GM18867 (cell line): Measurements from ENCODE around the gene ARFGEF2.
"Not testable (repeated sequence)": the region's sequence is repeated elsewhere in the genome, so short reads cannot be mapped to it uniquely, and the experiment has no call there.

Source experiments
- ATAC-seq: cut with Tn5 transposase; IDR thresholded peaks from one replicate; pipeline ENCODE4 v1.9.1; 2021; ENCODE audit warnings: mild to moderate bottlenecking, moderate library complexity; ENCODE audit not compliant: unreplicated experiment

Gene ARFGEF2

GRCh38 chr20:48949304-48950170 lies 28.0 kb downstream of the ARFGEF2 start:
- ATAC-seq, result no peak

GRCh38 chr20:48951041-48951440 lies 29.5 kb downstream of the ARFGEF2 start:
- ATAC-seq, result no peak

- ATAC-seq, result no peak
Observed at GRCh38 chr20:48951646-48952045, 30.1 kb downstream of the ARFGEF2 start.

DNA sequence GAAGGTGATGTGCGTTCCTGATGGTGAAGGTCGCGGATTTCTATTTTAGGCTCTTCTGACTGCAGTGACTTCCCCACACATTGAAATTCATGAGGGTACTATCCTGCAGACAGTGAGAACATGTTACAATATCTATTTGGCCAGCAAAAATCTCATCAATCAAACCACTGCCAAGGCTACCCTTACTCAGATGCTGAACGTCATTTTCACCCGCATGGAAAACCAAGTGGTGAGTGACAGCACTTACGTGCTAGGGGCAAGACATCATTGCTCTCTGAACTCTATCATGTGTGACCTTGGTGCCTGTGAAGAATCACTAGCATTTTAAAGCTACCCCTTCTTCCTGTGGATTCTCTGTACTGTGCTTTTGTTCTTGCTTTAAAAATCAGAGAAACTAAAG lies 31.1 kb downstream of the ARFGEF2 start:
- ATAC-seq, result no peak

DNA sequence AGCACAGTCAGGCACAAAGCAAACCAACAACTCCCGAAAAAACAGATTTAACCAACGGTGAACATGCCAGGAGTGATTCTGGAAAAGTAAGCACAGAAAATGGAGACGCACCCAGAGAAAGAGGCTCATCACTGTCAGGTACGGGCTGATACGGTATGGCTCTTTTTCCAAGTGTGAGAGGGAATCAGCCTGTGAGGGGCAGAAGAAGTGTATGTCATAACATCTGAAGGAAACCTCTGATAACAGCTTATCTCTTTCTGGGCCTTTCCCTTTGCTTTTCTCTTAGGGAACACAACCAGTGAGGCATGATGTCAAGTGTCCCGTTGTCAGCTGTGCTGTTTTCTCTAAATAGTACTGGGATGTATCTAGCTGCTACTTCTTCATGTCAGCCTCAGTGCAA lies 32.1 kb downstream of the ARFGEF2 start:
- ATAC-seq, result no peak

DNA sequence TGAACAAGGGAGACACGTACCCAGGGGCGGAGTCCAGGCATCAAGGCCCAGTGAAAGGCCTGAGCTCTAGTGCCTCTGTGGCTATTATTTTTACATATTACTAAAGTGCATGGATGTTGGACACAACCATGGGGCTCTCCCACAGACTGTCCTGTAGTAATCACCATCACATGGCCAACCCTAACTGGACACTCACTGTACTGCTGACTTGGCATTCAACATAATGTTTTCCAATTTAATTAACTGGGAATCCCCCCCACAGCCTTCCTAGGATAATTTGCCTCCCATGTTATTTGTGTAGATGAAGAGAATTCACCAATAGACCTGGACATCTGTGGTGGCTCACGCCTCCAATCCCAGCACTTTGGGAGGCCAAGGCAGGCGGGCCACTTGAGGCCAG lies 34.5 kb downstream of the ARFGEF2 start:
- ATAC-seq, result no peak

- no peak for ATAC-seq
Observed at GRCh38 chr20:48957053-48957481, 35.6 kb downstream of the ARFGEF2 start.

DNA sequence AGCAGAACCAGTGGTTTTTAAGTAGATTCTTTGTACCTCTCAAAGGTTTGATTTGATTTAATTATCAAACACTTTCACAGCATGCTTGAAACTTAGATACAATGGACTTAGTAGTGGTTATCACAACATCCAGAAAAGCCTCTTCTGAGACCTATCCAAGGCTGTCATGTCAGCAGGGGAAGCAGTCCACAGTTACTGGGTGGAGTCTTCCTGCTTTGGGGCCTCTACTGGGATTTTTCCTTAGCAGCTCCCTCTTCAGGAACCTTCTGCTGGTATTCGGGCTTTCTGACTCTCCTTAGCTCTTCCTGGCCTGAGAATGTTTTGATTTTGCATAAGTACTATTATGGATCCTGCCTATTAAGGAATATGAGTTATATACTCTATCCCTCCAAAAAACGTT lies 36.0 kb downstream of the ARFGEF2 start:
- ATAC-seq, result no peak

GRCh38 chr20:48958743-48959142 lies 37.2 kb downstream of the ARFGEF2 start:
- ATAC-seq, result no peak

DNA sequence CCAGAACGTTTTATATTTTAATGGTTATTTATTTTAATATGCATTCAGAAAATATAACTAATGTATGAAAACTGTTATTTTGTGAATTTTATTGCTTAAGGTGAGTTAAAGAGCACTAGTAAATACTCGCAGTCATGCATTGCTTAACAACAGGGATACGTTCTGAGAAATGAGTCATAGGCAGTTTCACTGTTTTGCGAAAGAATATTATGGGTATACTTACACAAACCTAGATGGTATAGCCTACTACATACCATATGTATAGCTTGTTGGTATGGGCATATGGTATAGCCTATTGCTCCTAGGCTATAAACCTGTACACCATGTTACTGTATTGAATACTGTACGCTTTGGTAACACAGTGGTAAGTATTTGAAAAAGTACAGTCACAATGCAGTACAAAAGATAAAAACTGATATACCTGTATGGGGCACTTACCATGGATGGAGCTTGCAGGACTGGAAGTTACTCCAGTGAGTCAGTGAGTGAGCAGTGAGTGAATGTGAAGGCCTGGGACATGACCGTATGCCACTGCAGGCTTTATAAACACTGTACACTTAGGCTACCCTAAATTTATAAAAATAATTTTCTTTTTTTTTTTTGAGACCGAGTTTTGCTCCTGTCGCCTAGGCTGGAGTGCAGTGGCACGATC lies 38.5 kb downstream of the ARFGEF2 start:
- ATAC-seq, result no peak

- ATAC-seq, result no peak
Observed at GRCh38 chr20:48962421-48962820, 40.9 kb downstream of the ARFGEF2 start.

DNA sequence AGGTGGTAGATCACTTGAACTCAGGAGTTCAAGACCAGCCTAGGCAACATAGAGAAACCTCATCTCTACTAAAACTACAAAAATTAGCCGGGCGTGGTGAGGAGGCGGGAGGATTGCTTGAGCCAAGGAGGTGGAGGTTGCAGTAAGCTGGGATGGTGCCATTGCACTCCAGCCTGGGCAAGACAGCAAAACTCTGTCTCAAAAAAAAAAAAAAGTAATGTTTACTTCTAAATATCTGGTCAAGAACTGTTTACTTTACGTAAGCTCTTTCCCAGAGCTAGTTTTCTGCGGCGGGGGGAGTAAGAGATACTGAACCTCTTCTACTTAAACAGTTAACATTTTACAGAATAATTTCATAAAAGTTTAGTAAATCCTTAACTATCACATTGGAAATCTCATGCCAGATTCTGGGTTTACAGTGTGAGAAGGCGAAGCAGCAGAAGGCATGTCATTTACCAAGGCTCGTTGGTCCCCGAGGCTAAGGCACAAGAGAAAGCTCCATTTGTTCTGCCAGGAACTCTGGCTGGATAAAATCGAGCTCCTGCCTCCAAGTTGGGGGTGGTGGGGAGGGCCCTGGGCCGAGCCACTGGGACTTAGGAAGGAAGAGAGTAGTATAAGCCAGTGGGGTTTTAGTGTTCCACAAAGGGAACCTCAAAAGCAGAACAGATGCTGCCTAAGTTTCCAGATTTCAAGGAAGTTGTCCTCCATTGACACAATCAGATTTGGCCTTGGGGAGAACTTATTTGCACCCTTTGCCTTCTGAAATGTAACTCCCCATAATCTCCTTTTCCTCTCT lies 41.7 kb downstream of the ARFGEF2 start:
- no peak for ATAC-seq

GRCh38 chr20:48965189-48965910 lies 43.8 kb downstream of the ARFGEF2 start:
- no peak for ATAC-seq

- no peak for ATAC-seq
Observed at GRCh38 chr20:48970681-48971365, 49.3 kb downstream of the ARFGEF2 start.

GRCh38 chr20:48971956-48972355 lies 50.4 kb downstream of the ARFGEF2 start:
- ATAC-seq, result no peak

GRCh38 chr20:48972816-48973215 lies 51.3 kb downstream of the ARFGEF2 start:
- no peak for ATAC-seq

- no peak for ATAC-seq
Observed at GRCh38 chr20:48975955-48976354, 54.4 kb downstream of the ARFGEF2 start.

DNA sequence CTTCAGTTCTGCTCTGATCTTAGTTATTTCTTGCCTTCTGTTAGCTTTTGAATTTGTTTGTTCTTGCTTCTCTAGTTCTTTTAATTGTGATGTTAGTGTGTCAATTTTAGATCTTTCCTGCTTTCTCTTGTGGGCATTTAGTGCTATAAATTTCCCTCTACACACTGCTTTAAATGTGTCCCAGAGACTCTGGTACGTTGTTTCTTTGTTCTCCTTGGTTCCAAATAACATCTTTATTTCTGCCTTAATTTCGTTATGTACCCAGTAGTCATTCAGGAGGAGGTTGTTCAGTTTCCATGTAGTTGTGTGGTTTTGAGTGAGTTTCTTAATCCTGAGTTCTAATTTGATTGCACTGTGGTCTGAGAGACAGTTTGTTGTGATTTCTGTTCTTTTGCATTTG lies 58.5 kb downstream of the ARFGEF2 start:
- ATAC-seq, result not testable (repeated sequence)

GRCh38 chr20:48983423-48984400 lies 62.2 kb downstream of the ARFGEF2 start:
- no peak for ATAC-seq
